ENCODE measurements around the gene ZFP91.

Gene ZFP91, protein sequence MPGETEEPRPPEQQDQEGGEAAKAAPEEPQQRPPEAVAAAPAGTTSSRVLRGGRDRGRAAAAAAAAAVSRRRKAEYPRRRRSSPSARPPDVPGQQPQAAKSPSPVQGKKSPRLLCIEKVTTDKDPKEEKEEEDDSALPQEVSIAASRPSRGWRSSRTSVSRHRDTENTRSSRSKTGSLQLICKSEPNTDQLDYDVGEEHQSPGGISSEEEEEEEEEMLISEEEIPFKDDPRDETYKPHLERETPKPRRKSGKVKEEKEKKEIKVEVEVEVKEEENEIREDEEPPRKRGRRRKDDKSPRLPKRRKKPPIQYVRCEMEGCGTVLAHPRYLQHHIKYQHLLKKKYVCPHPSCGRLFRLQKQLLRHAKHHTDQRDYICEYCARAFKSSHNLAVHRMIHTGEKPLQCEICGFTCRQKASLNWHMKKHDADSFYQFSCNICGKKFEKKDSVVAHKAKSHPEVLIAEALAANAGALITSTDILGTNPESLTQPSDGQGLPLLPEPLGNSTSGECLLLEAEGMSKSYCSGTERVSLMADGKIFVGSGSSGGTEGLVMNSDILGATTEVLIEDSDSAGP

DNA sequence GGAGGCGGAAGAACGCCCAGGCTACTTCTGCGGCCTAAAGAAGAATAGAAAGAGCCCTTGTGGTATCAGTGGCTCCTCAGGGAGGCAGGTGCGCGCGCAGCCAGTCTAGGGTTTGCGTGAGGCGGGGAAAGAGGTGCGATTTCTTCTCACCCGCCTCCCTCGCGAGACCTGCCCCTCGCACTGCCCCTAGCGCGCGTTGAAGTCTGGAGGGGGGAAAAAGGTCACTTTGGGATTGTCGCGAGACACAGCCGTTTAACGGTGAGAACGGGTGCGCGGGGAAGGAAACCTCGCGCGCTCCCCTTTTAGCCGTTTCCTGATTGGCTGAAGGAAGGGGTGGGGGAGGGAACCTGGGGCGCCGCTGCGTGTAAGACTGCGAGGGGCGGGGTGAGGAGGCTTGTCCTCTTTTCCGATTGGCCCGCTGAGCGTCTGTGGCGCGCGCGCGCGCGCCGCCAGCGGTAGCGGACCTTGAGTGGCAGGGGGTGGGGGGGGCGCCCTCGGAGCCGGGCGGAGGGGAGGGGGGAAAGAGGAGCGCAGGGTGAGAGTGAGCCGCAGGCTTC is at the start of gene ZFP91:
Gene ZFP91, plus strand, starts transcription at position 429 of the 557 bp plus-strand sequence. CDS start 219 bp downstream, outside the sequence.
- no peak for TF ChIP-seq CTCF (IDR thresholded peaks at IDR 0.05; ENCODE audit: low read depth, low read length)
- peak within 1 kb of the TSS; percentile 92 for H3K4me3 ChIP-seq (ENCODE audit: low read depth, low read length)

DNA sequence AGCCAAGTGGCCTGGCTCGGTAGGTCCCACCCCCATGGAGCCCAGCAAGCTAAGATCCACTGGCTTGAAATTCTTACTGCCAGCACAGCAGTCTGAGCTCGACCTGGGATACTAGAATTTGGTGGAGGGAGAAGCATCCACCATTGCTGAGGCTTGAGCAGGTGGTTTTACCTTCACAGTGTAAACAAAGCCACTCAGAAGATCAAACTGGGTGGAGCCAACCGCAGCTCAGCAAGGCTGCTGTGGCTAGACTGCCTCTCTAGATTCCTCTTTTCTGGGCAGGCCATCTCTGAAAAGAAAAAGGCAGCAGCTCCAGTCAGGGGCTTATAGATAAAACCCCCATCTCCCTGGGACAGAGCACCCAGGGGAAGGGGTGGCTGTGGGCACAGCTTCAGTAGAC is 48.6 kb upstream of the ZFP91 start:
- no peak overlapping the region for H3K4me3 ChIP-seq (ENCODE audit: low read depth, low read length)
- TF ChIP-seq CTCF (IDR thresholded peaks at IDR 0.05; ENCODE audit: low read depth, low read length): no peak

DNA sequence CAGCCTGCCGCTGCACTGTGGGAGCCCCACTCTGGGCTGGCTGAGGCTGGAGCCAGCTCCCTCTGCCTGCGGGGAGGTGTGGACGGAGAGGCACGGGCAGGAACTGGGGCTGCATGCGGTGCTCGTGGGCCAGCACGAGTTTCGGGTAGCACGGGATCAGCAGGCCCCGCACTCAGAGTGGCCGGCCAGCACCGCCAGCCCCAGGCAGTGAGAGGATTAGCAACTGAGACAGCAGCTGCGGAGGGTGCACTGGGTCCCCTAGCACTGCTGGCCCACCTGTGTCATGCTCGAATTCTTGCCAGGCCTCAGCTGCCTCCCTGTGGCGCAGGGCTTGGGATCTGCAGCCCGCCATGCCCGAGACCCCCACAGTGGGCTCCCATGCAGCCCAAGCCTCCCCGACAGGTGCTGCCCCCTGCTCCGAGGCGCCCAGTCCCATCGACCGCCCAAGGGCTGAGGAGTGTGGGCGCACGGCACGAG is 47.0 kb upstream of the ZFP91 start:
- H3K4me3 ChIP-seq (ENCODE audit: low read depth, low read length): no peak overlapping the region
- no peak for TF ChIP-seq CTCF (IDR thresholded peaks at IDR 0.05; ENCODE audit: low read depth, low read length)

DNA sequence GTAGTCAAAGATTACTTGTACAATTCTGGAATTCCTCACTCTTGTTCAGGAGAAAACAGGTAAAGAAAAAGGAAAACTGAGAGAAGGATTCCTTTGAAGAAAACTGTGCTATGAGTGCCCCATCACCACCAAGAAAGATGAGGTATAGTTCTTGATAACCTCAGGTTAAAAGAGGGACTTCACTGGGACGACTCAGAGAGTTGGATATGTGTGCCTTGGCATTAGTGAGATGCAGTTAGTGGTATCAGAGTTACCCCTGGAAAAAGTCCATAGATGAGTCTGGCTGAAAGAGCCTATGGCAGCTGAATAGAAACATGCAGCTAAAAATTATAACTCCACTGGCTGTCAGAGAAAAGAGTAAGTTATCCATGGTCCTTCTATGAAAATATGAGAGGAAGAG is 32.0 kb upstream of the ZFP91 start:
- no peak for TF ChIP-seq CTCF (IDR thresholded peaks at IDR 0.05; ENCODE audit: low read depth, low read length)
- no peak overlapping the region for H3K4me3 ChIP-seq (ENCODE audit: low read depth, low read length)

DNA sequence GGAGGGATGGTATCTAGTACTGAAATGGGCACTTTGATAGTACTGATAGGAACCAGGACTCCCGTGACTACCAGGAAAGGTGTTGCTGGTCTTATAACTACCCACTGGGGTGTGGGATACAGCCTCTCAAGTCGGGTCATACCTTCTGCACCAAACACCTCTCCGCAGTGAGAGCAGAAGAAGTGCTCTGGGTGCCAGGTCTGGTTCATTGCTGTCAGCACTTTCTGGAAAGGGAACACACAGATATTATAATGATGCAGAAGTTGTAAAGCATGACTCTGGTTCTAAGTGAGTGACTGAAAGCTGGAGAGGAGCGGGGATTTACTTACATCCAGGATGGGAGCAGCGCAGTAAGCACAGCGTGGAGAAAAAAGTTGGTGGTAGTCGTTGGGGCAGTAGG is 29.2 kb upstream of the ZFP91 start:
- no peak overlapping the region for H3K4me3 ChIP-seq (ENCODE audit: low read depth, low read length)
- no peak for TF ChIP-seq CTCF (IDR thresholded peaks at IDR 0.05; ENCODE audit: low read depth, low read length)

GRCh38 chr11:58560842-58561241 is 18.0 kb upstream of the ZFP91 start:
- no peak overlapping the region for H3K4me3 ChIP-seq (ENCODE audit: low read depth, low read length)
- no peak for TF ChIP-seq CTCF (IDR thresholded peaks at IDR 0.05; ENCODE audit: low read depth, low read length)
